Breast epithelium (tissue), 3 donors: Measurements from ENCODE around the gene CYP26B1.

Experiments
- CTCF ChIP-seq, 3 donors: fragments of 450-650 bp; IDR thresholded peaks; one replicate each; pipeline ENCODE4 v1.5.1; 2016 to 2017; ENCODE audit warnings: antibody characterized with exemption in 3 of 3, mild to moderate bottlenecking in 3 of 3, moderate library complexity in 3 of 3
- POLR2A ChIP-seq: fragments of 450-650 bp; IDR thresholded peaks from one replicate; pipeline ENCODE4 v1.6.1; 2016; ENCODE audit warnings: antibody characterized with exemption, mild to moderate bottlenecking, moderate library complexity
- POLR2AphosphoS5 ChIP-seq, 3 donors: sonication (generic); formaldehyde crosslinking; IDR thresholded peaks; one replicate each; pipeline ENCODE4 v1.6.1; 2017; ENCODE audit warnings: antibody characterized with exemption in 3 of 3

GRCh38 chr2:72108121-72108520, 39.5 kb downstream of the CYP26B1 start:
- TF ChIP-seq CTCF (IDR thresholded peaks at IDR 0.05) (no peak), POLR2A (no peak), POLR2AphosphoS5 (IDR thresholded peaks at IDR 0.05) (no peak)
